HK-2 (cell line): ENCODE results near the gene LDB1.

Source experiments
- DNase-seq: peaks from one replicate; pipeline ENCODE4 v3.0.0-alpha.2; 2018; ENCODE audit not compliant: unreplicated experiment

The LDB1 gene

GRCh38 chr10:102064503-102064867 is 55.7 kb downstream of the LDB1 start:
- no peak for DNase-seq

GRCh38 chr10:102059987-102060386 is 60.2 kb downstream of the LDB1 start:
- no peak for DNase-seq
